HG03095 (cell line): Measurements from ENCODE around the gene TPRG1.

Source experiments
- ATAC-seq: cut with Tn5 transposase; IDR thresholded peaks from one replicate; pipeline ENCODE4 v1.9.1; 2021; ENCODE audit warnings: moderate library complexity; ENCODE audit not compliant: unreplicated experiment

Gene TPRG1

DNA sequence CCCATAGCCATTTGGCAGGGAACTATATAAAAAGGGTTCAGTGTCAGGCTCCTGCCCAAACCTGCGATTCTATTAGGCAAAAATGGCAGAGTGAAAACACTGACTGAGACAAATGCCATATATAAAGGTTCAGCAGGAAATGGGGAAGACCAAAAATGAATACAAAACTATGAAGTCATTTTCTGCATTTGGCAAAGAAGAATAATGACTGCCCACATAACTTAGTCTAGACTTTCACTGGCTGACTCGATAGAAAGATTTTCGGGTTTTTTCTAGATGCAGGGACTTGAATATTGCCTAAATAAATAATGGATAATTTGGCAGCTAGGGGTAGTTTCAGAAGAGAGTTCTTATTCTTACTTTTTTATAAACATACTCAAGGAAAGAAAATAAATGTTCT is 178.0 kb downstream of the TPRG1 start:
- ATAC-seq = no peak

DNA sequence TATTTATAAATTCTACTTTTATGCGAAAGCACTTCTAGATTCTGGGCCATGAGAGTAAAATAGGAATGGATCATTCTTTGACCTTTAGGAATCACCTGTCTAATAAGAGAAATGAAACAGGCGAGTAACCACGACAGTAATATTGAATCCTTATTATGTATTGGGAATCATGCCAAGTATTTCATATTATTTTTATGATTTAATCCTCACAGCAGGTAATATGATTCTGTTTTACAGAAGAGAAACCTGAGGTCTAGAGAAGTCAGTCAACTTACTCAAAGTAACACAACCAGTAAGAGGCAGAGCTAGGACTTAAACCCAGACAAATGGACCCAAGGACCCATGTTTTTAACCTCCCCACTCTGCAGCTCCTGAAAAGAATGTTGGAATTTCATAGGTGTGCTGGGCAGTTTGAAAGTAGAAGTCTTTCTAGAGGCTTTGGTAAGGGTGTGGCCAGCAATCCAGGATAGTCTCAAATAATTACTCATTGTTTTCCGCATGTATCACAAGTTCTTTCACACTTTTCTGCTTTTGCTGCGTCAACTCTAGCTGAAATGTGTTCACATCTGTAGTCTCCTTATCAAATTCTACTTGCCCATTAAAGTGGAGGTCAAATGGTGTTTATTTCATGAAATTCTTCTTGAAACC is 181.7 kb downstream of the TPRG1 start:
- ATAC-seq = no peak

DNA sequence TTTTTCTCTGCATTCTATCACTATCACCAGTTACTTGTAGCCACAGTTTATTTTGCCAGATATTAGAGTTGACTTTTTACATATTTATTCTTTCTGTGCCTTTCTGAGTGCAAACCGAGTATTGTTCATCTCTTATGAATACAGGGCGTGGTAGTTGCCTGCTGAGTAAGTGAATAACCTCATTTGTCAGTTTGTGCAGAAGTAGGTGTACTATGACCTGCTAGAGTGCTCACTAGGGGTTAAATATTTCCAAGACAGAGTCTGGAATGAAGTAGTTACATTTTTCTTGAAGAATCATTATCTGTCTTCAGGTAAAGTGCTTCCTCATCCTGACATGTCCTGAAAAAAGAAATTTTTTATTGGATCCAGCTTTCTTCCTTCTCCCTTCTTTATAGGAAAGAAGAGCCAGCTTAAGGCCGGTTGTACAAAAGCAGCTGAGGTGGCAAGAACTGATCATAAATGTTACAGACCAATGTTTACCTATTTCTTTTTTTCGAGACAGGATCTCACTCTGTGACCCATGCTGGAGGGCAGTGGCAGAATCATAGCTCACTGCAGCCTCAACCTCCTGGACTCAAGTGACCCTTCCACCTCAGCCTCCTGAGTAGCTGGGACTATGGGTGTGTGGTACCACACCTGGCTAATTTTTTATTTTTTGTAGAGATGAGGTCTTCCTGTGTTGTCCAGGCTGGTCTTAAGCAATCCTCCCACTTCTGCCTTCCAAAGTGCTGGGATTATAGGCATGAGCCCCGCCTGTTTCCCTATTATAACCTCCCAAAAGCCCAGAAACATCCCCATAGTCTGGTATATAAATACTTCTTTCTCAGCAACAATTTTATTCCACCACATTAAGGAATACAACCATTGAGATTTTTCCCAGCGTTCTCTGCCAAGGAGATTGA is 182.5 kb downstream of the TPRG1 start:
- no peak for ATAC-seq

DNA sequence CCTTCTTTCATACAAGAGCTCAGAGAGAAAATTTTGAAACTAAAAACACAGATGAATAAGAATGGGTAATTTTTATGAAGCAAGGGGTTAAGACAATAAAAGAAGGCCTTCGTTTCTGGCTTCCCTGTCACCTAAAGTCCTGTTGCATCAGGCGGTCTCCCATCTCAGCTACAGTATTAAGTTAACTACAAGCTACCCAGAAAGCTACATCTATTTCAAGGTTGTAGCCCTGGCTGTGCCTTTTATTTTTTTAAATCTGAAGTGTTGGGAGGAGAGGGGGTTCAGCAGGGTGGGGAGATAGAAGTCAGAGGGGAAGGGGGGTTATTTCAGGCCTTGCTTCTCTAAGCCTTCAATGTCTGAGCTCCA is 183.3 kb downstream of the TPRG1 start:
- no peak for ATAC-seq

DNA sequence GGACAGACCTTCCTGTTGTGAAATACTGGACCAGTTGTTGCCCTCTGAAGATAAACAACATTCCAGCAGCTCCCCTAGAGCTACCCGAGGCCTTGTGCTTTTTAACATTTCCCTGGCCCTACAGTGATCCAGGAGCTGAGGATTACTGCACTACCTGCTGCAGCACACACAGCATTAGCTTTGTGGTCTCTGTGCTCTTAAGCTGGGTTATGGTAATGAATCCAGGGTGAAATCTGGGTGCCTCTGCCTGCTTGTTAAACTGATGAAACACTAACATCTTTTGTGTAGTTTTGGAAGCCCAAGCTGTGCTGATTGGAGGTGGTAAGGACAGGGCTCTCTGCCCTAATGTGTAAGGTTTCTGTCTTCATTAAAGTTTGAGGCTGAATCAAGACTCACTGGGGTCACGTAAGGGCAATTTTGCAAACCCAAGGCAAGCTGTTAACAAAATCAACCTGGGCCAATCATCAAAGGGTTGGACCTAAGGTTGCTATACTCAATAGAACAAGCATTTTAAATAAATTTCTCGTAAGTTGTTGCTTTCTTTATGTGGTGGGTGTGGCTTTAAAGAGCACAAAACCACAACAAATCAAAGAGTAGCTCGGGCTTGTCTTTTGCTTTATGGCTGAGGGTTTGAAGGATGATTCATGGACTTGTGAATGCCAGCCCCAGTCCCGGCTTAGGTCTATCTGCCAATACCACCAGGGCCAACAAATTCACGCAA is 183.9 kb downstream of the TPRG1 start:
- ATAC-seq = no peak

DNA sequence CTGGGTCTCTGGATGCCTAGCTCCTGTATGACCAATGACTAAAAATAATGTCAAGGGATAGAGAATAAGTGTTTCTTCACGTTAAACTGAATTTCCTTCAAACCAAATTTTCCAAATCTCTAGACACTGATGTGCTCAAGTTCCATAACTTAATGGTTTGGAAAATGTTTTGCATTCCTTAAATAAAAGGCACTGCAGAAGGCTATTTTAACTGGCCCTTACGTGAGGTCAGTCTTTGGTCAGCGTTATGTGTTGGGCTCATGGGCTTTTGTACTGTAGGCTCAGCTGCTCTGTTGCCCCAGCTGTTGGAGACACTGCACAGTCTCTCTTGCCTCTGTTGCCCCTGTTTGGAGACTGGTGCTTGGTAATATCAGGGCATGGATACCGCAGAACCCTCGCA is 188.5 kb downstream of the TPRG1 start:
- ATAC-seq = no peak

DNA sequence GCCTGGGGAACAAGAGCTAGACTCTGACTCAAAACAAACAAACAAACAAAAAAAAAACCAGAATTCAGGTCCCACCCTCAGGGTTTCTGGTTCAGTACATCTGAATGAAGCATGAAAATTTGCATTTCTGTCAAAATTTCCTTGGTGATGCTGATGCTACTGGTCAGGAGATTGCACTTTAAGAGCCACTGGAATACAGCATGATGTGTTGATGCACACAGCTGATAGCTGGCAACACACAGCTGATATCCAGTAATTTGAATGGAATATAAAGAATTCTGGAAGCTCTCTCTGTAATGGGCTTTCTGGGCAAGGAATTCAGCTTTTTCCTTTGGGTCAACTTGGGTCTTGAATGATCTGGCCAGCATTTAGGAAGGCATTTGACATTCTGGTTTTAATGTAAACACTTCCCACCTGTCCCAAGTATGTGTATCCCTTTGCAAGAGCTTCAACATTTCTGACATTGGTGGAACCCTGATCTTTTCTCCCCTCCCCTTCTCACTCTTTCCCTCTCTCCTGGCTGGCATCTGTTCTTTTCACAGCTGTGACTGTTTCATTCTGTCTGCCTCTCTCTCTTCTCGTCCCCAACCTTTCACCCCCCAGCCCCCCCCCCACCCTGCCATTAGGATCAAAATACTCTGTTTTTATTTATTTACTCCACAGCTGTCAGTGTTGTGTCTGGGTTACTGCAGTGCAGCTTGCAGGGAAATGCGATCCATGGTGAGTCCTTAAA is 189.5 kb downstream of the TPRG1 start:
- ATAC-seq = no peak

DNA sequence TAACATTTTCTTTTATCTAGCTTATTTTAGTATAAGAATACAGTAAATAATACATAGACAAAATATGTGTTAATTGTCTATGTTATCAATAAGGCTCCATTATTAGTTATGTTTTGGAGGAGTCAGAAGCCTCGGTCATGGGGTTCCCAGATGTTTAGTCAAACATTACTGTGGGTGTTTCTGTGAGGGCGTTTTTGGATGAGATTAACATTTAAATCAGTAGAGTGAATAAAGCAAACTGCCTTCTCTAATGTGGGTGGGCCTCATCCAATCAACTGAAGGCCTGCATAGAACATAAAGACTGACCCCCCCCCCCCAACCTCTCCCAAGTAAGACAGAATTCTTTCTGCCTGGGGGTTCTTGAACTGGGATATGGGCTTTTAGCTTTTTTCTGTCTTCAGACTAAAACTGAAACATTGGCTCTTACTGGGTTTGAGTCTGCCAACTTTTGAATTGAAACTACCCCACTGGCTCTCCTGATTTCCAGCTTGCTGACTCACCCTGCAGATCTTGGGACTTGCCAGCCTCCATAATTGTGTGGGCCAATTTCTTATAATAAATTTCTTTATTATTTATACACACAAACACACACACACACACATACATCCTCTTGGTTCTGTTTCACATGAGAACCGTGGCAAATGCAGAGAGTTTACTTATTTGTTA is 192.0 kb downstream of the TPRG1 start:
- ATAC-seq = no peak

DNA sequence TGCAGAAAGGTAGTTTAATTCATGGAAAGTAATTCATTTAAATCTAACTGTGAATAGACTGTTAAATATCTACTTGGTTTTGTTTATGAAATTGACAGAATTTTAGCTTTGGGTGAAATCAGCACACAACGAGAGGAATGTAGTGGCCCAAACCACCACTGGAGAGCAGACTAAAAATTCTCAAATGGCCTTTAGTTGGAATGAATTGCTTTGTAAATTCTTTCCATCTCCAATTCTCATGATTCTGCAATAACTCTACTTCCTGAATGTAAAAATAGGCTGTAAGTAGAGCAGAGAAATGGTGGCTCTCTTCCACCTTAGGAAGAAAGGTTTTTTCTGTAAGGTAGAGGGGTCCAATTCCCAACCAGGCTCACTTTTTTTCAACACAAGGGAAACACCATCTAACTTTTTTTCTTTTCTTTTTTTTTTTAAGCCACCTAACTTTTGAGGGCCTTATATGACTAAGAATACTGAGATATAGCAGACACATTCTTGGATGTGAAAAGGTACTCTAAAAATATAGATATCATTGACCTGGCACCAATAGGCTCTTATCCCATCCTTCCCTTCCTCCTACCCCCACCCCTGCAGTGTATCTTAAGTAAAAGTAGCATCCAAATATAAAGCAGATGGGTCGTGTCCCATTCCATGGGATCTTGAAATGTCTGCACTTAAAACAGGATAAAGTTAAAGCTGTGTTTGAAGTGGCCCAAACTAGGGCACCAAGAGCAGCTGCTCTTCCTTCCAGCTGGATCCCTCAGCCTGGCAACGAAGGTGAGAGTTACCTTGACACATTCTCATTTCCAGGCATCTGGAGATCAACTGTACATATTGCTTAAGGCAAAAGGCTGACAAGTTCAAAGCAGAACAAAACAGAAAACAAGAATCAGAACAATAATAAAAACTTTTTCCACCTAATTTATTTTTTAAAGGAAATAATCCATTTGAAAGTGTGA is 194.1 kb downstream of the TPRG1 start:
- no peak for ATAC-seq

DNA sequence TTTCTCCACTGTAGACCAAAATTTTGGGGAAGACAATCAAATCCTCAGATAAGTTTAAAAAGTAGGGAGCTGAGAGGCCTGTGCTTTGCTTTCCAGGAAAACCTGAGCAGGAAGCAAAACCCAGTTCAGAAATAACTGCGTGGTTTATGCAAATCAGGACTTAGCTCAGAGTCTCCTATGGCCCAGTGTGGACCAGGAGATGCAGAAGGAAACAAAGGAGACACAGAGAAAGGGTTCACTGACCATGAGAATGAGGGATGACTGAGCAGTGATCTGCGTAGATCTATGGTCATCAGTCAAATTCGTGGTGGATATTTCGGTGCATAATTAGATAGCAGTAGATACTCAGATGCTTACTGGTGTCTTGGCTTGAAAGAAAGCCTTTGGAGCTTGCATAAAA is 196.6 kb downstream of the TPRG1 start:
- no peak for ATAC-seq

DNA sequence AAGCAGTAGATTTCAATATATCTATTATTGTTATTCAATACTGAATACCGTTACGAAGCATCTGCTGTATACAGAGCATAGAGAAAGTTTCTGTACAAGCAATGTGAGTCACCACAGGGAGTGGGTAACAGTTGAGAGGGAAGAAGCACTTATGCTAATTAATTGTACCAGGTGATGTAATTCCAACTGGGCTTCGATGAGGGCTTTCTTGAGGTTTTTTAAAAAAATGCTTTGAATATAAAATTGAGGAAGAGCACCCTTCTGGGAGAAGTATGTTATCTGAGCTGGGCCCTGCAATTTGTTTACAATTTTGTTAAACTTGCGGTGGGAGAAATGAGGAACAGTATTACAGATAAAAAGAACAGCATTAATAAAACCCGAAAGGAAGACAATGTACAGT is 197.9 kb downstream of the TPRG1 start:
- no peak for ATAC-seq

DNA sequence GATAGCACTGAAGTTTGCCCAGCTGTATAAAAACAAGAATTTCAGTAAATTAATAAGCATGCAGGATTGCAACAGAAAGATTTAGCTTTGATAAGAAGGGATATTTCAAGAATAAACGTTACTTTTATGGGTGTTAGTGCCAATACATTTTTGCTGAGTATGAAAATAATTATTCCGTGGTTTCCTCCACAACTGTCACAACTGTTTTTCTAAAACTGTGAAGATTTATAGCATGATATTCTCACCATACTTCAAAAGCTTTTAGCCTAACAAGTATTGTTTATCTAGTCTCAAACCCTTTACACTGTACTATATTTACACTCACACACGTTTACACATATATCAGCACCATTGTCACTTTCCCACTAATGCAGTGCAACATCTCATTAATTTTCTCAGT is 200.5 kb downstream of the TPRG1 start:
- ATAC-seq = no peak
